HepG2 (cell line): ENCODE results near the gene WDR91. TPM values are rescaled to one million over a fixed set of nuclear protein-coding genes. Genes with fewer than 3 reads are reported as not detected.

Experiments used
- DMAP1 ChIP-seq: IDR thresholded peaks from 2 replicates; pipeline ENCODE4 v1.6.1; 2016
- DR1 ChIP-seq: sonication (generic); formaldehyde crosslinking; IDR thresholded peaks from 2 replicates; pipeline ENCODE4 v1.8.0; 2021; ENCODE audit warnings: mild to moderate bottlenecking, missing genetic modification reagents, inconsistent platforms
- FOXJ3 ChIP-seq: sonication (generic); formaldehyde crosslinking; IDR thresholded peaks from 2 replicates; pipeline ENCODE4 v1.4.0; 2020; ENCODE audit warnings: missing genetic modification reagents, mild to moderate bottlenecking, borderline replicate concordance
- GFI1 ChIP-seq: sonication (generic); formaldehyde crosslinking; IDR thresholded peaks from 2 replicates; pipeline ENCODE4 v1.5.0; 2020; ENCODE audit warnings: missing genetic modification reagents, mild to moderate bottlenecking, borderline replicate concordance
- PHF21A ChIP-seq: sonication (generic); formaldehyde crosslinking; IDR thresholded peaks from 2 replicates; pipeline ENCODE4 v1.5.0; 2020; ENCODE audit warnings: mild to moderate bottlenecking, missing genetic modification reagents
- ZNF331 ChIP-seq: sonication (generic); formaldehyde crosslinking; IDR thresholded peaks from 2 replicates; pipeline ENCODE4 v1.4.0; 2020; ENCODE audit warnings: missing genetic modification reagents
- polyA plus RNA-seq, 8 experiments: library from polyadenylated mRNA; depleted of rRNA in 3 of 8; stranded (reverse) in 7 of 8; unstranded in 1 of 8; fragments of >200 nt; fragmentation: Illumina TruSeq in 4 of 8; extraction: Trizol in 4 of 8; gene quantifications; 2 replicates each; pipeline versions ENCODE4 v1.2.1 to v1.2.3, GENCODE V29; 2011 to 2016; ENCODE audit warnings: low read depth in 4 of 8, missing spikeins in 1 of 8, mixed read lengths in 1 of 8; ENCODE audit not compliant: insufficient read depth in 1 of 8
- total RNA-seq, 5 experiments: library from RNA; depleted of rRNA; stranded (reverse); fragments of >200 nt; fragmentation: Illumina TruSeq; extraction: Trizol; gene quantifications; 2 replicates each; pipeline ENCODE4 v1.2.3, GENCODE V29; 2016; ENCODE audit warnings: low read depth in 1 of 5
- TF ChIP-seq, protein P1 (sequence below), 2 experiments: IDR thresholded peaks; 2 replicates each; pipeline ENCODE4 v1.6.1; 2011 to 2012; ENCODE audit warnings: low read length in 2 of 2, borderline replicate concordance in 1 of 2, low read depth in 1 of 2, mild to moderate bottlenecking in 1 of 2, moderate library complexity in 1 of 2
- TF ChIP-seq, protein P2 (sequence below): sonication (generic); formaldehyde crosslinking; IDR thresholded peaks from 2 replicates; pipeline ENCODE4 v1.5.1; 2020; ENCODE audit warnings: mild to moderate bottlenecking, missing genetic modification reagents
- TF ChIP-seq, protein P3 (sequence below): sonication (generic); formaldehyde crosslinking; IDR thresholded peaks from 2 replicates; pipeline ENCODE4 v1.4.0; 2020; ENCODE audit warnings: missing genetic modification reagents, borderline replicate concordance

WDR91 gene
- total and polyA plus RNA-seq, 2 of the 13 experiments (the other 11 are each of a cell fraction or from before 2014, with no cell fraction given): 11.6 to 12.1 TPM

DNA sequence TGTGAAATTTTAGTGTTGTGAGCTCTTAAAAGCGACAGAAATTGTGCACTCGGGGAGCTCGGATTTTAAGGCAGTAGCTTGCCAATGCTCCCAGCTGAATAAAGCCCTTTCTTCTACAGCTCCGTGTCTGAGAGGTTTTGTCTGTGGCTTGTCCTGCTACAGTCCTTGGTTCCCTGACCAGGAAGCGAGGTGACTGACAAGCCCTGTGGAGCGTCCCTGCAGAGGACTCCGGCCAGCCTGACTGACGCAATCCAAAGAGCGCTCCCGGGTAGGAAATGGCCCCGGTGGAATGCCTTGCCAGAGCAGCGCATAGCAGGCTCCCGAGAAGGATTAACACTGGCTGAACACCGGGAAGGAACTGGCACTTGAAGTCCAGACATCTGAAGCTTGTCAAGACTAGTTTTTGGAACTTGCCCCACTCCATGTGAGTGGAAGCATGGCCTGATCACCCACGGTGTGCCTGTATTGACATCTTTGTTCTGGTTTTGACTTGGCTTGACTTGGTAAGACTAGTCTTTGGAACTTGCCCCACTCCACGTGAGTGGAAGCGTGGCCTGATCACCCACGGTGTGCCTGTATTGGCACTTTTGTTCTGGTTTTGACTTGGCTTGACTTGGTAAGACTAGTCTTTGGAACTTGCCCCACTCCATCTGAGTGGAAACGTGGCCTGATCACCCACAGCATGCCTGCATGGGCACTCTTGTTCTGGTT, 39.6 kb downstream of the WDR91 start (continued):
- TF ChIP-seq ZNF331 (CRISPR knock-in tag): peak; percentile 16; the same call in 1 of the 2 replicates
- TF ChIP-seq, protein P1, sequence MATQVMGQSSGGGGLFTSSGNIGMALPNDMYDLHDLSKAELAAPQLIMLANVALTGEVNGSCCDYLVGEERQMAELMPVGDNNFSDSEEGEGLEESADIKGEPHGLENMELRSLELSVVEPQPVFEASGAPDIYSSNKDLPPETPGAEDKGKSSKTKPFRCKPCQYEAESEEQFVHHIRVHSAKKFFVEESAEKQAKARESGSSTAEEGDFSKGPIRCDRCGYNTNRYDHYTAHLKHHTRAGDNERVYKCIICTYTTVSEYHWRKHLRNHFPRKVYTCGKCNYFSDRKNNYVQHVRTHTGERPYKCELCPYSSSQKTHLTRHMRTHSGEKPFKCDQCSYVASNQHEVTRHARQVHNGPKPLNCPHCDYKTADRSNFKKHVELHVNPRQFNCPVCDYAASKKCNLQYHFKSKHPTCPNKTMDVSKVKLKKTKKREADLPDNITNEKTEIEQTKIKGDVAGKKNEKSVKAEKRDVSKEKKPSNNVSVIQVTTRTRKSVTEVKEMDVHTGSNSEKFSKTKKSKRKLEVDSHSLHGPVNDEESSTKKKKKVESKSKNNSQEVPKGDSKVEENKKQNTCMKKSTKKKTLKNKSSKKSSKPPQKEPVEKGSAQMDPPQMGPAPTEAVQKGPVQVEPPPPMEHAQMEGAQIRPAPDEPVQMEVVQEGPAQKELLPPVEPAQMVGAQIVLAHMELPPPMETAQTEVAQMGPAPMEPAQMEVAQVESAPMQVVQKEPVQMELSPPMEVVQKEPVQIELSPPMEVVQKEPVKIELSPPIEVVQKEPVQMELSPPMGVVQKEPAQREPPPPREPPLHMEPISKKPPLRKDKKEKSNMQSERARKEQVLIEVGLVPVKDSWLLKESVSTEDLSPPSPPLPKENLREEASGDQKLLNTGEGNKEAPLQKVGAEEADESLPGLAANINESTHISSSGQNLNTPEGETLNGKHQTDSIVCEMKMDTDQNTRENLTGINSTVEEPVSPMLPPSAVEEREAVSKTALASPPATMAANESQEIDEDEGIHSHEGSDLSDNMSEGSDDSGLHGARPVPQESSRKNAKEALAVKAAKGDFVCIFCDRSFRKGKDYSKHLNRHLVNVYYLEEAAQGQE (IDR thresholded peaks at IDR 0.05; ENCODE audit: borderline replicate concordance in 1 of 2, low read depth in 1 of 2, low read length in 2 of 2): peak in 1 of 2 experiments; percentile 11; a peak in 1 of 4 replicates
- 0 out of 2 replicates have a peak, but pooled peaks have one; percentile 37 for TF ChIP-seq GFI1
- TF ChIP-seq, protein P2, sequence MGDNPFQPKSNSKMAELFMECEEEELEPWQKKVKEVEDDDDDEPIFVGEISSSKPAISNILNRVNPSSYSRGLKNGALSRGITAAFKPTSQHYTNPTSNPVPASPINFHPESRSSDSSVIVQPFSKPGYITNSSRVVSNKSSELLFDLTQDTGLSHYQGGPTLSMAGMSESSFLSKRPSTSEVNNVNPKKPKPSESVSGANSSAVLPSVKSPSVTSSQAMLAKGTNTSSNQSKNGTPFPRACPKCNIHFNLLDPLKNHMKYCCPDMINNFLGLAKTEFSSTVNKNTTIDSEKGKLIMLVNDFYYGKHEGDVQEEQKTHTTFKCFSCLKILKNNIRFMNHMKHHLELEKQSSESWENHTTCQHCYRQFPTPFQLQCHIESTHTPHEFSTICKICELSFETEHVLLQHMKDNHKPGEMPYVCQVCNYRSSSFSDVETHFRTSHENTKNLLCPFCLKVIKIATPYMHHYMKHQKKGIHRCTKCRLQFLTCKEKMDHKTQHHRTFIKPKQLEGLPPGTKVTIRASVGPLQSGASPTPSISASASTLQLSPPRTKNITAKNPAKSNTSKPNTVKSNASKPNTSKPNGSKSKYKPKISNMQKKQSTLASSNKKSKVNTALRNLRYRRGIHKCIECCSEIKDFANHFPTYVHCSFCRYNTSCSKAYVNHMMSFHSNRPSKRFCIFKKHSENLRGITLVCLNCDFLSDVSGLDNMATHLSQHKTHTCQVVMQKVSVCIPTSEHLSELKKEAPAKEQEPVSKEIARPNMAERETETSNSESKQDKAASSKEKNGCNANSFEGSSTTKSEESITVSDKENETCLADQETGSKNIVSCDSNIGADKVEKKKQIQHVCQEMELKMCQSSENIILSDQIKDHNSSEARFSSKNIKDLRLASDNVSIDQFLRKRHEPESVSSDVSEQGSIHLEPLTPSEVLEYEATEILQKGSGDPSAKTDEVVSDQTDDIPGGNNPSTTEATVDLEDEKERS: 0 out of 2 replicates have a peak, but pooled peaks have one; percentile 36
- TF ChIP-seq, protein P3, sequence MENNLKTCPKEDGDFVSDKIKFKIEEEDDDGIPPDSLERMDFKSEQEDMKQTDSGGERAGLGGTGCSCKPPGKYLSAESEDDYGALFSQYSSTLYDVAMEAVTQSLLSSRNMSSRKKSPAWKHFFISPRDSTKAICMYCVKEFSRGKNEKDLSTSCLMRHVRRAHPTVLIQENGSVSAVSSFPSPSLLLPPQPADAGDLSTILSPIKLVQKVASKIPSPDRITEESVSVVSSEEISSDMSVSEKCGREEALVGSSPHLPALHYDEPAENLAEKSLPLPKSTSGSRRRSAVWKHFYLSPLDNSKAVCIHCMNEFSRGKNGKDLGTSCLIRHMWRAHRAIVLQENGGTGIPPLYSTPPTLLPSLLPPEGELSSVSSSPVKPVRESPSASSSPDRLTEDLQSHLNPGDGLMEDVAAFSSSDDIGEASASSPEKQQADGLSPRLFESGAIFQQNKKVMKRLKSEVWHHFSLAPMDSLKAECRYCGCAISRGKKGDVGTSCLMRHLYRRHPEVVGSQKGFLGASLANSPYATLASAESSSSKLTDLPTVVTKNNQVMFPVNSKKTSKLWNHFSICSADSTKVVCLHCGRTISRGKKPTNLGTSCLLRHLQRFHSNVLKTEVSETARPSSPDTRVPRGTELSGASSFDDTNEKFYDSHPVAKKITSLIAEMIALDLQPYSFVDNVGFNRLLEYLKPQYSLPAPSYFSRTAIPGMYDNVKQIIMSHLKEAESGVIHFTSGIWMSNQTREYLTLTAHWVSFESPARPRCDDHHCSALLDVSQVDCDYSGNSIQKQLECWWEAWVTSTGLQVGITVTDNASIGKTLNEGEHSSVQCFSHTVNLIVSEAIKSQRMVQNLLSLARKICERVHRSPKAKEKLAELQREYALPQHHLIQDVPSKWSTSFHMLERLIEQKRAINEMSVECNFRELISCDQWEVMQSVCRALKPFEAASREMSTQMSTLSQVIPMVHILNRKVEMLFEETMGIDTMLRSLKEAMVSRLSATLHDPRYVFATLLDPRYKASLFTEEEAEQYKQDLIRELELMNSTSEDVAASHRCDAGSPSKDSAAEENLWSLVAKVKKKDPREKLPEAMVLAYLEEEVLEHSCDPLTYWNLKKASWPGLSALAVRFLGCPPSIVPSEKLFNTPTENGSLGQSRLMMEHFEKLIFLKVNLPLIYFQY (CRISPR knock-in tag): 0 out of 2 replicates have a peak, but pooled peaks have one; percentile 35
- peak; percentile 47 for TF ChIP-seq PHF21A (CRISPR knock-in tag)
- peak; percentile 34; the same call in 1 of the 2 replicates for TF ChIP-seq FOXJ3 (CRISPR knock-in tag)
- peak; percentile 55; the same call in 1 of the 2 replicates for TF ChIP-seq DR1
- 0 out of 2 replicates have a peak, but pooled peaks have one; percentile 69 for TF ChIP-seq DMAP1 (CRISPR knock-in tag)
